GM18858 (cell line): ENCODE data around the gene SNTA1.
"Not testable (repeated sequence)": the region's sequence is repeated elsewhere in the genome, so short reads cannot be mapped to it uniquely, and the experiment has no call there.

Experiments
- ATAC-seq: cut with Tn5 transposase; IDR thresholded peaks from one replicate; pipeline ENCODE4 v1.9.1; 2021; ENCODE audit not compliant: unreplicated experiment

Gene SNTA1

GRCh38 chr20:33400812-33401183 is 42.8 kb downstream of the SNTA1 start:
- ATAC-seq = no peak

GRCh38 chr20:33399924-33400323 is 43.6 kb downstream of the SNTA1 start:
- no peak for ATAC-seq

DNA sequence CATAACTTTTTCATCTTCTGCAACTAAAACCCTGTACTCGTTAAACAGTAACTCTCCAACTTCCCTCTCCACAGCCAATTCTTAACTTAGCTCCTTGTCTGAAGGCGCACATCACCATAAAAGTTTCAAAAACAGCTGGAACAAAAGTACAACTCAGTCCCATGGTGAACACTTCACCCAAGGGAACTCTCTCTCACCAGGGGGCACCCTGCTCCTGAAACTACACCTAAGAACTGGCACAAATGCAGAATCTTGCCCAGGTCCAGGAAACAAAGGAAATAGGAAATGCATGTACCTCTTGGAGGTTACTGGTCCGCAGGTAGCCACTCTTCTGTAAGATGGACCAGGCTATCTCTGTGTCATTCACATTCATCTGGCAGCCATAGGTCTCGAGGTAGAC is 48.8 kb downstream of the SNTA1 start:
- no peak for ATAC-seq

- ATAC-seq = no peak
Measured at GRCh38 chr20:33393609-33394008, 50.0 kb downstream of the SNTA1 start.

- no peak for ATAC-seq
Measured at GRCh38 chr20:33391722-33392415, 51.7 kb downstream of the SNTA1 start.

GRCh38 chr20:33389326-33389725 is 54.2 kb downstream of the SNTA1 start:
- ATAC-seq = not testable (repeated sequence)

DNA sequence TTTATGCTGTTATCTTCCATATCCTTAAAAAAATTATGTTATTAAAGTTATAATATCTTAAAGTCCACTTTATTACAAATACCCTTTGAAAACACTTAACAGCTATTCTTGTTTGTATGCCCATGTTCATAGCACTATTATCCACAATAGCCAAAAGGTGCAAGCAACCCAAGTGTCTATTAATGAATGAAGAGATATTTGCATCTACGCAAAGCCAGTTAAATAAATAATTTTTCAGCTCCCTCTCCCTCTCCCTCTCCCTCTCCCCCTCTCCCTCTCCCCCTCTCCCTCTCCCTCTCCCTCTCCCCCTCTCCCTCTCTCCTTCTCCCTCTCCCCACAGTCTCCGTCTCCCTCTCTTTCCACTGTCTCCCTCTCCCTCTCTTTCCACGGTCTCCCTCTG is 55.3 kb downstream of the SNTA1 start:
- no peak for ATAC-seq

DNA sequence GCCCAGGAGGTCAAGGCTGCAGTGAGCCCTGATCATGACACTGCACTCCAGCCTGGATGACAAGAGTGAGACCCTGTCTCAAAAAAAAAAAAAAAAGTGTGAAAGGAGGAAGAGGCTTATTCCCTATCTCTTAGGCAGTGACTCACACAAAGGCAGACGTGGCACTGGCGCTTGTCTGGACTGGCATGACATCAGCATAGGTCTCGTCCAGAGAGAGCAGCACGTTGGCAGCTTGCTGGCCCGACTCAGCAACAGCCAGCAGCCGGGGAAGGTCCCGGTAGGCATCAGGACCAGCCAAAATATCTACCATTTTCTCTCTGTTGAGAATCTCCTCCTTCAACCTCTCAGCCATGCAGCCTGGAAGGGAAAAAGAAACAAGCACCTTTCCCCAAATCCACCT is 56.4 kb downstream of the SNTA1 start:
- ATAC-seq = no peak

DNA sequence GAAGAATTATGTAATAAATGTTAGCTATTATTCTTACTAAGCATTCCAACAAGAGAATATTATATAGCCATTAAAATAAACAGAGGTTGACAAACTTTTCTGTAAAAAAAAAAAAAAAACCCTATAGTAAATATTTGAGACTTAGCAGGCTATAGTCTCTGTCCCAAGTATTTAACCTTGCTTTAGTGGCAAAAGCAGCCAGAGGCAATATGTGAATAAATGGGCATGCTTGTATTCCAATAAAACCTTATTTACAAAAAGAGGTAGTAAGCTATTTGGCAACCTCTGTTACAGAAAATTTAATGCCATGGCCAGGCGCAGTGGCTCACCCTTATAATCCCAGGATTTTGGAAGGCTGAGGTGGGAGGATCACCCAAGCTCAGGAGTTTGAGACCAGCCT is 56.9 kb downstream of the SNTA1 start:
- ATAC-seq = no peak

GRCh38 chr20:33377366-33377765 is 66.2 kb downstream of the SNTA1 start:
- no peak for ATAC-seq

DNA sequence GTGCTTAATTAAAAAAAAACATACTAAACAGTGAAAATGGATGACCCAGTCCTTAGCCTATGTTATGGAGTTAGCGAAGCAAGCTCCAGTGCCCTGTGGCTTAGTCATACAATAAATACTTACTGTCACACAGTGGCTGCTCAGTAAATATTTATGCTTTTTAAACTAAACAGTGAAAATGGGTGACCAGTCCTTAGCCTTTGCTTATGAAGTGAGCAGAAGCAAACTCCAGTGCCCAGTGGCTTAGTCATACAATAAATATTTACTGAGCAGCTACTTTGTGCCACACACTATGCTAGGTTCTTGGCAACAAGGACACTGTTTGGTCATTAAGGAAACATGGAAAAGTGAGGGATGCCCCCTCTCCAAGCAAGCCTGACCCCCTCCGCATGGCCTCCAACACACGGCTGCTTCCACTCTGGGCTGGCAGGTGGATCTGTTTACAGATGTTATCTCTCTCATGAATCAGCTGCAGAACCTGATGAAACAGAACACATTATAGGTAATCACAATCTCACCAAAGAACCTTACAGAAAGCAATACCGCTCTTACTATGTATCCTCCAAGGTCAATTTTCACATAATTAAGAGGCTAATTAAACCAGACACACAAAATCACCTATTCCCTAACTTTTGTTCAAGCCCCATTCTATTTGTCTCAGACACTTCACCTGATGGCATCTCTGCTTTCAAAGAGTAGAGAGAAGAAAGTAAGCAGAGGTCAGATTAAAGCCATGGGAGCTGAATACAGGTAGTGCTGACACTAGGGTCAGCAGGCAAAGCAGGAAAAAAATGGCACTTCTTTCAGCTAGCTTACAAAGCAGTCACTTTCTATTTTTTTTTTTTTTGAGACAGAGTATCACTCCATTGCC is 69.6 kb downstream of the SNTA1 start:
- no peak for ATAC-seq

DNA sequence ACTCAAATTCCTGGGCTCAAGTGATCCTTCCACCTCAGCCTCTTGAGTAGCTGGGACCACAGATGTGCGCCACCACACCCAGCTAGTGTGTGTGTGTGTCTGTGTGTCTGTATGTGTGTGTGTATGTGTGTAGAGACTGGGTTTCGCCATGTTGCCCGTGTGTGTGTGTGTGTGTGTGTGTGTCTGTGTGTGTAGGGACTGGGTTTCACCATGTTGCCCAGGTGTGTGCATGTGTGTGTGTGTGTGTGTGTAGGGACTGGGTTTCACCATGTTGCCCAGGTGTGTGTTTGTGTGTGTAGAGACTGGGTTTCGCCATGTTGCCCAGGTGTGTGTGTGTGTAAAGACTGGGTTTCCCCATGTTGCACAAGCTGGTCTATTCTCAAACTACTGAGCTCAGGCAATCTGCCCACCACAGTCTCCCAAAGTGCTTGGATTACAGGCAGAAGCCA is 70.5 kb downstream of the SNTA1 start:
- no peak for ATAC-seq

- ATAC-seq = no peak
Measured at GRCh38 chr20:33370291-33370690, 73.3 kb downstream of the SNTA1 start.

- ATAC-seq = no peak
Measured at GRCh38 chr20:33362898-33363297, 80.7 kb downstream of the SNTA1 start.

- no peak for ATAC-seq
Measured at GRCh38 chr20:33359399-33360261, 83.9 kb downstream of the SNTA1 start.
